Uterus (tissue), 2 donors: ENCODE results near the gene MEIG1.

Experiments used
- POLR2A ChIP-seq, 2 donors: fragments of 450-650 bp; IDR thresholded peaks; one replicate each; pipeline ENCODE4 v1.6.1; 2016; ENCODE audit warnings: antibody characterized with exemption in 2 of 2, mild to moderate bottlenecking in 1 of 2, moderate library complexity in 1 of 2
- TF ChIP-seq, protein P1 (sequence below), 4 experiments: fragments of 200-600 bp in 2 of 4; fragments of 450-650 bp in 2 of 4; sonication (generic) in 2 of 4; IDR thresholded peaks; one replicate each; pipeline ENCODE4 v1.5.1; 2016 to 2019; ENCODE audit warnings: antibody characterized with exemption in 4 of 4, mild to moderate bottlenecking in 2 of 4, moderate library complexity in 1 of 4

DNA sequence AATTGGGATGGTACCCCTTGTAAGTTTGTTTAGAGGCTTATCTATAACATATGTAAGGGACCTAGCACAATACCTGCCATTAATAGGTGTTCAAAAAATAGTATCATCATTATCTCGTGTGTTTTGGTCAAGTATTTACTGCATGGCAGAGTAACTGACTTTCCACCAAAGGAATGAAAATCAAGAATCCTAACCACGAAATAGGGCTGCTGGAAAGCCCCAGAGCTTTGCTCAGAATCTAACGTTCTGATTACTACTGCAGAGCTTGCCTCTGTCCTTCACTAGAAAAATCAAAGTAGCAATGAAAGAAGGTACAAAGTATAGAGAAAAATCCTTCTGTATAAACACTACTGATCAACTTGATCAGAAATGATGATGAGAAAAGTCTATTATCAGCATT lies 40.2 kb upstream of the MEIG1 start:
- TF ChIP-seq, protein P1, sequence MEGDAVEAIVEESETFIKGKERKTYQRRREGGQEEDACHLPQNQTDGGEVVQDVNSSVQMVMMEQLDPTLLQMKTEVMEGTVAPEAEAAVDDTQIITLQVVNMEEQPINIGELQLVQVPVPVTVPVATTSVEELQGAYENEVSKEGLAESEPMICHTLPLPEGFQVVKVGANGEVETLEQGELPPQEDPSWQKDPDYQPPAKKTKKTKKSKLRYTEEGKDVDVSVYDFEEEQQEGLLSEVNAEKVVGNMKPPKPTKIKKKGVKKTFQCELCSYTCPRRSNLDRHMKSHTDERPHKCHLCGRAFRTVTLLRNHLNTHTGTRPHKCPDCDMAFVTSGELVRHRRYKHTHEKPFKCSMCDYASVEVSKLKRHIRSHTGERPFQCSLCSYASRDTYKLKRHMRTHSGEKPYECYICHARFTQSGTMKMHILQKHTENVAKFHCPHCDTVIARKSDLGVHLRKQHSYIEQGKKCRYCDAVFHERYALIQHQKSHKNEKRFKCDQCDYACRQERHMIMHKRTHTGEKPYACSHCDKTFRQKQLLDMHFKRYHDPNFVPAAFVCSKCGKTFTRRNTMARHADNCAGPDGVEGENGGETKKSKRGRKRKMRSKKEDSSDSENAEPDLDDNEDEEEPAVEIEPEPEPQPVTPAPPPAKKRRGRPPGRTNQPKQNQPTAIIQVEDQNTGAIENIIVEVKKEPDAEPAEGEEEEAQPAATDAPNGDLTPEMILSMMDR (IDR thresholded peaks at IDR 0.05), result no peak
- no peak for TF ChIP-seq POLR2A (IDR thresholded peaks at IDR 0.05)
